Neural cell (in vitro differentiated cells): ENCODE measurements around the gene AP4S1. TPM values are rescaled to one million over a fixed set of nuclear protein-coding genes. Genes with fewer than 3 reads are reported as not detected.

ENCODE experiments used
- H2AFZ ChIP-seq: fragments of 200-600, 300-800 bp; sonication (generic), shearing (Covaris generic); 2 replicates; pipeline ENCODE4 v1.6.0; 2014; ENCODE audit warnings: low read depth, mild to moderate bottlenecking, antibody characterized with exemption, low read length, moderate library complexity
- H3F3A ChIP-seq: fragments of 200-600 bp; shearing (Covaris generic); 2 replicates; pipeline ENCODE4 v1.6.1; 2016; ENCODE audit warnings: mild to moderate bottlenecking, moderate library complexity, mixed read lengths, antibody characterized with exemption, low read length; ENCODE audit not compliant: insufficient read depth, poor library complexity, severe bottlenecking
- H3K27ac ChIP-seq: fragments of 200-600, 300-800 bp; sonication (generic), shearing (Covaris generic); 2 replicates; pipeline ENCODE4 v1.5.1; 2014; ENCODE audit warnings: mild to moderate bottlenecking, low read length, moderate library complexity
- H3K27me3 ChIP-seq: fragments of 300-800, 200-600 bp; sonication (generic), shearing (Covaris generic); 2 replicates; pipeline ENCODE4 v1.6.0; 2014; ENCODE audit warnings: mild to moderate bottlenecking, low read depth, low read length, moderate library complexity; ENCODE audit not compliant: insufficient read depth
- H3K36me3 ChIP-seq: fragments of 300-800, 200-600 bp; sonication (generic), shearing (Covaris generic); 2 replicates; pipeline ENCODE4 v1.5.1; 2014; ENCODE audit warnings: mild to moderate bottlenecking, antibody characterized with exemption, low read length, moderate library complexity; ENCODE audit not compliant: insufficient read depth
- H3K4me2 ChIP-seq: fragments of 300-800, 200-600 bp; sonication (generic), shearing (Covaris generic); 2 replicates; pipeline ENCODE4 v1.6.0; 2014; ENCODE audit warnings: mild to moderate bottlenecking, low read length
- H3K4me3 ChIP-seq: fragments of 300-800, 200-600 bp; sonication (generic), shearing (Covaris generic); 2 replicates; pipeline ENCODE4 v1.5.1; 2014; ENCODE audit warnings: mild to moderate bottlenecking, low read length, moderate library complexity
- H3K79me2 ChIP-seq: fragments of 200-600 bp; shearing (Covaris generic); replicated peaks from 2 replicates; pipeline ENCODE4 v1.6.0; 2014; ENCODE audit warnings: mild to moderate bottlenecking, low read length, moderate library complexity; ENCODE audit not compliant: insufficient read depth
- H3K9ac ChIP-seq: fragments of 300-800, 200-600 bp; sonication (generic), shearing (Covaris generic); 2 replicates; pipeline ENCODE4 v1.6.1; 2016; ENCODE audit warnings: mild to moderate bottlenecking, low read length, mixed read lengths
- H3K9me2 ChIP-seq: fragments of 200-600 bp; shearing (Covaris generic); 2 replicates; pipeline ENCODE4 v1.6.1; 2016; ENCODE audit warnings: mild to moderate bottlenecking, low read length, mixed read lengths; ENCODE audit not compliant: insufficient read depth
- H3K9me3 ChIP-seq: fragments of 200-600, 300-800 bp; sonication (generic), shearing (Covaris generic); 2 replicates; pipeline ENCODE4 v1.6.1; 2016; ENCODE audit warnings: mild to moderate bottlenecking, mixed run types, low read length, moderate library complexity, mixed read lengths
- H4K20me1 ChIP-seq: fragments of 200-600 bp; shearing (Covaris generic); 2 replicates; pipeline ENCODE4 v1.6.1; 2016; ENCODE audit warnings: mild to moderate bottlenecking, mixed run types; ENCODE audit not compliant: insufficient read depth
- EP300 ChIP-seq: fragments of 450-650 bp; conservative IDR thresholded peaks from 2 replicates; pipeline ENCODE4 v1.6.1; 2014; ENCODE audit warnings: antibody characterized with exemption, mild to moderate bottlenecking, moderate library complexity; ENCODE audit not compliant: poor library complexity, severe bottlenecking
- EZH2 ChIP-seq: fragments of 200-600, 300-800 bp; shearing (Covaris generic), sonication (generic); IDR thresholded peaks from 2 replicates; pipeline ENCODE4 v1.6.1; 2014; ENCODE audit warnings: antibody characterized with exemption, low read length, borderline replicate concordance, mild to moderate bottlenecking; ENCODE audit not compliant: insufficient read depth, poor library complexity, severe bottlenecking
- MXI1 ChIP-seq: fragments of 450-650 bp; conservative IDR thresholded peaks from 2 replicates; pipeline ENCODE4 v1.6.1; 2014; ENCODE audit warnings: antibody characterized with exemption, mild to moderate bottlenecking; ENCODE audit not compliant: poor library complexity, severe bottlenecking
- POLR2AphosphoS5 ChIP-seq: IDR thresholded peaks from 2 replicates; pipeline ENCODE4 v1.6.1; 2012
- RAD21 ChIP-seq: fragments of 450-650 bp; conservative IDR thresholded peaks from 2 replicates; pipeline ENCODE4 v1.6.1; 2014; ENCODE audit warnings: antibody characterized with exemption, mild to moderate bottlenecking, moderate library complexity
- SMC3 ChIP-seq: fragments of 450-650 bp; conservative IDR thresholded peaks from 2 replicates; pipeline ENCODE4 v1.6.1; 2014; ENCODE audit warnings: antibody characterized with exemption, mild to moderate bottlenecking, moderate library complexity; ENCODE audit not compliant: poor library complexity
- TAF1 ChIP-seq: IDR thresholded peaks from 2 replicates; pipeline ENCODE4 v1.6.1; 2012; ENCODE audit warnings: low read depth
- polyA plus RNA-seq: library from polyadenylated mRNA; depleted of rRNA; stranded (reverse); fragments of >200 nt; gene quantifications from 2 replicates; pipeline ENCODE4 v1.2.3, GENCODE V29; 2014
- TF ChIP-seq, protein P1 (sequence below): IDR thresholded peaks from 2 replicates; pipeline ENCODE4 v1.6.1; 2012; ENCODE audit warnings: borderline replicate concordance
- TF ChIP-seq, protein P2 (sequence below): fragments of 450-650 bp; IDR thresholded peaks from 2 replicates; pipeline ENCODE4 v1.5.1; 2014; ENCODE audit warnings: antibody characterized with exemption, mild to moderate bottlenecking, moderate library complexity; ENCODE audit not compliant: poor library complexity, severe bottlenecking

Gene AP4S1
- polyA plus RNA-seq, 1 donor from 2014 or later = 20.8 TPM

DNA sequence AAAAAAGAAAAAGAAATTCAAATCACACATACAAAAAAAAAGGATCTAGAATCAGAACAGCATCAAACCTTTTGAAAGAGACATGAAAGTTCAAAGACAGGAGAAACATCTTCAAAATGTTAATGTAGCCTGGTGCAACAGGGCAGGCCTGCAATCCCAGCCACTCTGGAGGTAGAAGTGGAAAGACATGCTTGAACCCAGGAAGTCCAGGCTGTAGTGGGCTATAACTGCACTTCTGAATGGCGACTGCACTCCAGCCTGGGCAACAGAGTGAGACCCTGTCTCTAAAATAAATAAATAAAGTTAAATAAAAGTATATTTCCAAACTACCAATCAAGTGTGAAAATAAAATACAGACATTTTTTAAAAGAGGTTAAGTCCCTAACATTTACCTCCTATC lies 18.7 kb upstream of the AP4S1 start:
- H3K27ac ChIP-seq = no peak overlapping the region
- no peak overlapping the region for H3K9ac ChIP-seq
- H3K9me3 ChIP-seq = no peaks in the 10 kb centered on the region
- no peak for TF ChIP-seq MXI1
- TF ChIP-seq, protein P1, sequence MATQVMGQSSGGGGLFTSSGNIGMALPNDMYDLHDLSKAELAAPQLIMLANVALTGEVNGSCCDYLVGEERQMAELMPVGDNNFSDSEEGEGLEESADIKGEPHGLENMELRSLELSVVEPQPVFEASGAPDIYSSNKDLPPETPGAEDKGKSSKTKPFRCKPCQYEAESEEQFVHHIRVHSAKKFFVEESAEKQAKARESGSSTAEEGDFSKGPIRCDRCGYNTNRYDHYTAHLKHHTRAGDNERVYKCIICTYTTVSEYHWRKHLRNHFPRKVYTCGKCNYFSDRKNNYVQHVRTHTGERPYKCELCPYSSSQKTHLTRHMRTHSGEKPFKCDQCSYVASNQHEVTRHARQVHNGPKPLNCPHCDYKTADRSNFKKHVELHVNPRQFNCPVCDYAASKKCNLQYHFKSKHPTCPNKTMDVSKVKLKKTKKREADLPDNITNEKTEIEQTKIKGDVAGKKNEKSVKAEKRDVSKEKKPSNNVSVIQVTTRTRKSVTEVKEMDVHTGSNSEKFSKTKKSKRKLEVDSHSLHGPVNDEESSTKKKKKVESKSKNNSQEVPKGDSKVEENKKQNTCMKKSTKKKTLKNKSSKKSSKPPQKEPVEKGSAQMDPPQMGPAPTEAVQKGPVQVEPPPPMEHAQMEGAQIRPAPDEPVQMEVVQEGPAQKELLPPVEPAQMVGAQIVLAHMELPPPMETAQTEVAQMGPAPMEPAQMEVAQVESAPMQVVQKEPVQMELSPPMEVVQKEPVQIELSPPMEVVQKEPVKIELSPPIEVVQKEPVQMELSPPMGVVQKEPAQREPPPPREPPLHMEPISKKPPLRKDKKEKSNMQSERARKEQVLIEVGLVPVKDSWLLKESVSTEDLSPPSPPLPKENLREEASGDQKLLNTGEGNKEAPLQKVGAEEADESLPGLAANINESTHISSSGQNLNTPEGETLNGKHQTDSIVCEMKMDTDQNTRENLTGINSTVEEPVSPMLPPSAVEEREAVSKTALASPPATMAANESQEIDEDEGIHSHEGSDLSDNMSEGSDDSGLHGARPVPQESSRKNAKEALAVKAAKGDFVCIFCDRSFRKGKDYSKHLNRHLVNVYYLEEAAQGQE = no peak
- no peak for TF ChIP-seq TAF1
- no peak for TF ChIP-seq EZH2
- no peak for TF ChIP-seq RAD21
- TF ChIP-seq EP300 = no peak
- TF ChIP-seq SMC3 = no peak
- no peak for TF ChIP-seq POLR2AphosphoS5
- TF ChIP-seq, protein P2, sequence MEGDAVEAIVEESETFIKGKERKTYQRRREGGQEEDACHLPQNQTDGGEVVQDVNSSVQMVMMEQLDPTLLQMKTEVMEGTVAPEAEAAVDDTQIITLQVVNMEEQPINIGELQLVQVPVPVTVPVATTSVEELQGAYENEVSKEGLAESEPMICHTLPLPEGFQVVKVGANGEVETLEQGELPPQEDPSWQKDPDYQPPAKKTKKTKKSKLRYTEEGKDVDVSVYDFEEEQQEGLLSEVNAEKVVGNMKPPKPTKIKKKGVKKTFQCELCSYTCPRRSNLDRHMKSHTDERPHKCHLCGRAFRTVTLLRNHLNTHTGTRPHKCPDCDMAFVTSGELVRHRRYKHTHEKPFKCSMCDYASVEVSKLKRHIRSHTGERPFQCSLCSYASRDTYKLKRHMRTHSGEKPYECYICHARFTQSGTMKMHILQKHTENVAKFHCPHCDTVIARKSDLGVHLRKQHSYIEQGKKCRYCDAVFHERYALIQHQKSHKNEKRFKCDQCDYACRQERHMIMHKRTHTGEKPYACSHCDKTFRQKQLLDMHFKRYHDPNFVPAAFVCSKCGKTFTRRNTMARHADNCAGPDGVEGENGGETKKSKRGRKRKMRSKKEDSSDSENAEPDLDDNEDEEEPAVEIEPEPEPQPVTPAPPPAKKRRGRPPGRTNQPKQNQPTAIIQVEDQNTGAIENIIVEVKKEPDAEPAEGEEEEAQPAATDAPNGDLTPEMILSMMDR = no peak
- no peaks in the 10 kb centered on the region for H4K20me1 ChIP-seq
- no peak overlapping the region for H3K4me3 ChIP-seq
- no peaks in the 10 kb centered on the region for H3K27me3 ChIP-seq
- H3K9me2 ChIP-seq = no peaks in the 10 kb centered on the region
- H3K4me2 ChIP-seq = no peak overlapping the region
- H3K36me3 ChIP-seq = no peaks in the 10 kb centered on the region
- H3K79me2 ChIP-seq = peaks cover 45% of the 10 kb centered on the region
- no peaks in the 10 kb centered on the region for H3F3A ChIP-seq
- H2AFZ ChIP-seq = no peak overlapping the region

DNA sequence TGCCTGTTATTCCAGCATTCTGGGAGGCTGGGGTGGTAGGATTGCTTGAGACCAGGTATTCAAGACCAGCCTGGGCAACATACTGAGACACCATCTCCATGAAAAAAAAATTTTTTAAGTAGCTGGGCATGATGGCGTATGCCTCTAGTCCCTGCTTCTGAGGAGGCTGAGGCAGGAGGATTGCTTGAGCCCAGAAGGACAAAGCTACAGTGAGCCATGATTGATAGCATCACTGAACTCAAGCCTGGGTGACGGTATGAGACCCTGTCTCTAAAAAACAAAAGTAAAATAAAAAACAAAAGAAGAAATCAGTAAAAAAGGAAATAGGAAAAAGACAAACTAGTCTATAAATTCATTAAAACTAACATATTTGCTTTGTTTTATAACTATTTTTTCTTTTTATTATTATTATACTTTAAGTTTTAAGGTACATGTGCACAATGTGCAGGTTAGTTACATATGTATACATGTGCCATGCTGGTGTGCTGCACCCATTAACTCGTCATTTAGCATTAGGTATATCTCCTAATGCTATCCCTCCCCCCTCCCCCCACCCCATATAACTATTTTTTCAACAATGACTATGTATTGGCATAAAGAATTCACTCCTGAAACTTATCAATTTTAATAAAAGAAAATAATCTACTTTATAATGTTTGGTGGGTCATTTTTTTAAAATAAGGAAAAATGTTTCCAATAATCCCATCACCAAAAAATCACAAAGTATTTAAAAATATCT lies 15.4 kb upstream of the AP4S1 start:
- H3K9ac ChIP-seq = no peak overlapping the region
- no peak overlapping the region for H3K4me2 ChIP-seq
- H4K20me1 ChIP-seq = no peaks in the 10 kb centered on the region
- H3F3A ChIP-seq = no peaks in the 10 kb centered on the region
- no peak overlapping the region for H2AFZ ChIP-seq
- no peaks in the 10 kb centered on the region for H3K27me3 ChIP-seq
- H3K9me3 ChIP-seq = no peaks in the 10 kb centered on the region
- no peaks in the 10 kb centered on the region for H3K9me2 ChIP-seq
- H3K36me3 ChIP-seq = peaks cover 4% of the 10 kb centered on the region
- H3K4me3 ChIP-seq = no peak overlapping the region
- TF ChIP-seq EZH2 = no peak
- no peak for TF ChIP-seq MXI1
- no peak for TF ChIP-seq RAD21
- no peak for TF ChIP-seq EP300
- TF ChIP-seq POLR2AphosphoS5 = no peak
- TF ChIP-seq SMC3 = no peak
- TF ChIP-seq, protein P2 = no peak
- TF ChIP-seq, protein P1 = no peak
- peaks cover 64% of the 10 kb centered on the region for H3K79me2 ChIP-seq
- H3K27ac ChIP-seq = no peak overlapping the region
